HL-60/S4 (cell line): ENCODE measurements around the gene PLA2G6.

Source experiments
- in situ Hi-C: fragments of 300-500 bp; cut with MboI; formaldehyde crosslinking; loops from 2 replicates; pipeline ENCODE4 v1.14.3; 2022; ENCODE audit warnings: low sequenced_read_pairs

The PLA2G6 gene

GRCh38 chr22:38075961-38076360 is 105.7 kb downstream of the PLA2G6 start:
- in situ Hi-C loops: no loop called here

- in situ Hi-C loops: no loop called here
Measured at GRCh38 chr22:38075105-38075825, 106.4 kb downstream of the PLA2G6 start.

- in situ Hi-C loops: loop anchor here (25.0 kb wide), 1 partner anchor 513 kb away; no protein-coding TSS in a partner anchor
Measured at GRCh38 chr22:38074181-38075104, 107.2 kb downstream of the PLA2G6 start.

GRCh38 chr22:38073150-38074130 is 108.2 kb downstream of the PLA2G6 start:
- in situ Hi-C loops: loop anchor here (25.0 kb wide), 1 partner anchor 514 kb away; no protein-coding TSS in a partner anchor

GRCh38 chr22:38072322-38073149 is 109.1 kb downstream of the PLA2G6 start:
- in situ Hi-C loops: loop anchor here (25.0 kb wide), 1 partner anchor 515 kb away; no protein-coding TSS in a partner anchor

- in situ Hi-C loops: loop anchor here (25.0 kb wide), 1 partner anchor 516 kb away; no protein-coding TSS in a partner anchor
Measured at GRCh38 chr22:38071421-38072321, 110.0 kb downstream of the PLA2G6 start.

GRCh38 chr22:38070250-38070921 is 111.2 kb downstream of the PLA2G6 start:
- in situ Hi-C loops: loop anchor here (25.0 kb wide), 1 partner anchor 517 kb away; no protein-coding TSS in a partner anchor

- in situ Hi-C loops: loop anchor here (25.0 kb wide), 1 partner anchor 518 kb away; no protein-coding TSS in a partner anchor
Measured at GRCh38 chr22:38069372-38070249, 112.0 kb downstream of the PLA2G6 start.

- in situ Hi-C loops: loop anchor here (25.0 kb wide), 1 partner anchor 518 kb away; no protein-coding TSS in a partner anchor
Measured at GRCh38 chr22:38068641-38069371, 112.8 kb downstream of the PLA2G6 start.

- in situ Hi-C loops: loop anchor here (25.0 kb wide), 1 partner anchor 519 kb away; no protein-coding TSS in a partner anchor
Measured at GRCh38 chr22:38067761-38068360, 113.8 kb downstream of the PLA2G6 start.

GRCh38 chr22:38067028-38067415 is 114.6 kb downstream of the PLA2G6 start:
- in situ Hi-C loops: loop anchor here (25.0 kb wide), 1 partner anchor 520 kb away; no protein-coding TSS in a partner anchor

- in situ Hi-C loops: loop anchor here (25.0 kb wide), 1 partner anchor 521 kb away; no protein-coding TSS in a partner anchor
Measured at GRCh38 chr22:38066381-38067027, 115.1 kb downstream of the PLA2G6 start.

GRCh38 chr22:38065539-38065938 is 116.1 kb downstream of the PLA2G6 start:
- in situ Hi-C loops: loop anchor here (25.0 kb wide), 1 partner anchor 522 kb away; no protein-coding TSS in a partner anchor

GRCh38 chr22:38062791-38063190 is 118.8 kb downstream of the PLA2G6 start:
- in situ Hi-C loops: loop anchor here (25.0 kb wide), 1 partner anchor 525 kb away; no protein-coding TSS in a partner anchor
